ENCODE data around the gene LDHB.
"Not testable (repeated sequence)": the region's sequence is repeated elsewhere in the genome, so short reads cannot be mapped to it uniquely, and the experiment has no call there.

LDHB gene

GRCh38 chr12:21661396-21662093 is 3.9 kb upstream of the LDHB start:
- not testable (repeated sequence) for DNase-seq

- peak; percentile 71 for DNase-seq
Observed at GRCh38 chr12:21659383-21659782, 1.7 kb upstream of the LDHB start.

GRCh38 chr12:21656905-21657325 is 727 bp downstream of the LDHB start:
- peak; percentile 83 for DNase-seq

- DNase-seq, result no peak
Observed at GRCh38 chr12:21655591-21655990, 2.1 kb downstream of the LDHB start.

DNA sequence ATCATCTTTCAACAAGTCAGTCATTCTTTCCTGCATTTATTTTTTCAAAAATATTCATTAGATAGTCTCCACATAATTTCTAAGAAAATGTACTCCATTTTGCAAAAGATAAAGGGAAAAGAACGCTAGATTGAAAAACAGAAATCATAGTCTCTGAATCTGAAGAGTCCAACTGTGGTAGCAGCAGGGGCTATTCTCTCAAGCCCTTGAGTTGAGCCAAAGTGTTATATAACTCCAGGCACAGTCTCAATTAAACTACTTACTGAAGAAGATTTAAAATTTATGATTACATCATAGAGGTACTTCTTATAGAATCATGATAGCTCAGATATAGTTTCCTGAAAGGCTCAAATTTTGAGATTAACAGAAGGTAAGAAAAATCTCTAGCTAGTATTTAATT is 5.8 kb downstream of the LDHB start:
- DNase-seq, result no peak

GRCh38 chr12:21650997-21651396 is 6.6 kb downstream of the LDHB start:
- no peak for DNase-seq

DNA sequence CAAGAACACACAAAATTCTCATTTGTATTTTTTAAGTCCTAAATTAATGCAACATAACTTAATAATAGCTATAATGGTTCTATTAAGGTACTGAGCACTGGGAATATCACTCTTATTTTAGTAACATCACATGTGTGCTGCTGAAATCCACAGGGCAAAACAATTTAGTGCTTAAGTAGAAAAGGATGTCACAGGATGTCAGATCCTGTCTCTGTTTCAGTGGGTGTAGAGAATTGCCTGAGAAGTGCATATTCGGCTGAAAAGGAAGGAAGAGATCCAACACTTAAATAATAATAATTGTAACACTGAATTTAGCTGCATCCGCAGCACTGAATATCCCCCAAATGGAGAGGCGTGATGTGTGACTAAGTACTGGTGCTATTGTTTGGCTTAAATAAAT is 8.6 kb downstream of the LDHB start:
- no peak for DNase-seq

DNA sequence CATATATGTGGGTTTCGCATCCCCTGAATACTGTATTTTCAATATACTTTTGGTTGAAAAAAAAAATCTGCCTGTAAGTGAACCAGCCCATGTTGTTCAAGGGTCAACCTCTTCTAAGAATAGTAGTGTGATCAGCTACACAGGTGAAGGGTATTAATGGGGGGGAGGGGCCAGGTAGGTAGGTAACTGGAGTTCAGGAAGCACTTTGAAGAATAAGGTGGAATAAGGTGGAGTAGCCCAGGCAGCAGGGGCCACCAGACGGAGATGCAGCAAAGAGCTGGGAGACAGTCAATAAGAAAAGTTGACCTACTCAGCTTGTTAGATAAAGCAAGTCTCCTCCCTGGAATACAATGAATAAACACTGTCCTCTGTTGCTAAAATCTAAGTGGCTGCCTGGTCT is 9.3 kb downstream of the LDHB start:
- DNase-seq, result no peak

- DNase-seq, result no peak
Observed at GRCh38 chr12:21647179-21647578, 10.5 kb downstream of the LDHB start.

DNA sequence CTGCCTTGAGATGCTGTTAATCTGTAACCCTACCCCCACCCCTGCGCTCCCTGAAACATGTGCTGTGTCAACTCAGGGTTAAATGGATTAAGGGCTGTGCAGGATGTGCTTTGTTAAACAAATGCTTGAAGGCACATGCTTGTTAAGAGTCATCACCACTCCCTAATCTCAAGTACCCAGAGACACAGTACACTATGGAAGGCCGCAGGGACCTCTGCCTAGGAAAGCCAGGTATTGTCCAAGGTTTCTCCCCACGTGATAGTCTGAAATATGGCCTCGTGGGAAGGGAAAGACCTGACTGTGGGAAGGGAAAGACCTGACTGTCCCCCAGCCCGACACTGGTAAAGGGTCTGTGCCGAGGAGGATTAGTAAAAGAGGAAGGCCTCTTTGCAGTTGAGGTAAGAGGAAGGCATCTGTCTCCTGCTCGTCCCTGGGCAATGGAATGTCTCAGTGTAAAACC is 12.6 kb downstream of the LDHB start:
- peak; percentile 88 for DNase-seq

- no peak for DNase-seq
Observed at GRCh38 chr12:21644516-21644915, 13.1 kb downstream of the LDHB start.

DNA sequence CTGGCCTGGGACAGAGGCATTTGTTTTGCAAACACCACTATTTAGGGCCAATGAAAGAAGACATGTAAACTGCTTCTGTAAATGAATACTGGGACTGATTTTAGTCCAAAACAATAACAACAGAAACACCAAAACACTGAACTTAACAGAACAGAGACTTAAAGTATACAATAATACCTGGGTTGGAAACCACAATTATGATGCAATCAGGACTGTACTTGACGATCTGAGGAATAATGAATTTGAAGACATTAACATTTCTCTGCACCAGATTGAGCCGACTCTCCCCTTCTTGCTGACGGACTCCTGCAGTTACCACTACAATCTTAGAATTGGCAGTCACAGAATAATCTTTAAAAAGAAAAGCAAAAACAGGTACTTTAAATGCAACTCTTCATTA is 13.9 kb downstream of the LDHB start:
- no peak for DNase-seq

GRCh38 chr12:21642707-21643389 is 14.8 kb downstream of the LDHB start:
- no peak for DNase-seq

- peak; percentile 75 for DNase-seq
Observed at GRCh38 chr12:21638054-21638891, 19.4 kb downstream of the LDHB start.

GRCh38 chr12:21634245-21634644 is 23.4 kb downstream of the LDHB start:
- no peak for DNase-seq

DNA sequence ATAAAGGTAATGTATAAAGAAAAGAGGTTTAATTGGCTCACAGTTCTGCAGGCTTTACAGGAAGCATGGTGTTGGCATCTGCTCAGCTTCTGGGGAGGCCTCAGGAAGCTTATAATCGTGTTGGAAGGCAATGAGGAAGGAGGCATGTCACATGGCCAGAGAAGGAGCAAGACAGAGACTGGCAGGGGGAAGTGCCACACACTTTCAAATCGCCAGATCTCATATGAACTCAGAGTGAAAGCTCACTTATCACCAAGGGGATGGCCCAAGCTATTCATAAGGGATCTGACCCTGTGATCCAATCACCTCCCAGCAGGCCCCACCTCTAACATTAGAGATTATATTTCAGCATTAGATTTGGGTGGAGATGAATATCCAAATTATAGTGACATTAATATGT is 26.3 kb downstream of the LDHB start:
- no peak for DNase-seq

DNA sequence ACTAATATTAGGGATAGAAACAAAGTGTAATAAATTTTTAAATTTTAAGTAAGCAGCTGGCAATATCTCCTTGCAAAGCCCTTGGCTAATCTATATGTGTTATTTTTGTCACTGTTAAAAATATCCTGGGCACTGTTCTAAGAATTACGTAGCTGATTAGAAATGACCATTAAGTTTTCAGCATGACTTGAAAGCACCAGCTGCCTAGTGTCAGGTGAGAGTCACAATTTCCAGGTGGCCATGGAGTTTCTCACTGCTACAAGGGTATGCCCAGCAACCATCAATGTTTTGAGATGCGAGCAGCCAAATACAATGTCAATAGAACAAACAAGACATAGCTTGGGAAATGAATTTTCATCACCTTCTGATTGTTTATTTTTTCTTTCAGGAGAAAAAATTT is 29.7 kb downstream of the LDHB start:
- peak; percentile 36 for DNase-seq

DNA sequence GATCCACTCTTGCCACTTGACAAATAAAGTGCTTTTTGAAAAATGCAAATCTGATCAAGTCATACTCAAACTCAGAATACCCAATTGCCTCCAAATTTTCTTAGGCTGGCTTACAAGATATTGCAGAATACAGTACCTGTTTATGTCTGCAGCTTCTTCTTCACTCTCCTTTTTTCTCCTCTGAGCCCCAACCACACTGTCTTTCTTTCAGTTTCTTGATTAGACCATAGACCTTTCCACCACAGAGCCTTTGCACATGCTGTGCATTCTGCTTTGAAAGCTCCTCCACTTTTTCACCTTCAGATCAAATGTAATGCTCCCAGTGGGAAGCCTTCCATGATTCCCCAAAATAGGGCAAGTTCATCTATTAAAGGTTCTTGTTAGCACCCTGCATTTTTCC is 39.1 kb downstream of the LDHB start:
- no peak for DNase-seq

DNA sequence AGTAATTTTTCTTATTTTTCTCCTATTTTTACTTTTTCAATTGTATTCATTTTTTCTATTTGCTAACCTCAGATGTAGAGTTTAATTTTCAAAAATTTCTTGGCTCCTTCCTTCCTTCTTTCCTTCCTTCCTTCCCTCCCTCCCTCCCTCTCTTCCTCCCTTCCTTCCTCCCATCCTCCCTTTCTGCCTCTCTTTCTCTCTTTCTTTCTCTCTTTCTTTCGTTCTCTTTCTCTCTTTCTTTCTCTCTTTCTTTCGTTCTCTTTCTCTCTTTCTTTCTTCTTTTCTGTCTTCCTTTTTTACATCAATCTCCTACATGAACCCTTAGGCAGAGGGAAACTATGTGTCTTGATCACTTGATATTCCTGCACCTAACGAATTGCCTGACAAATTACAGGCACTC is 40.6 kb downstream of the LDHB start:
- no peak for DNase-seq

- DNase-seq, result no peak
Observed at GRCh38 chr12:21615431-21615830, 42.2 kb downstream of the LDHB start.

DNA sequence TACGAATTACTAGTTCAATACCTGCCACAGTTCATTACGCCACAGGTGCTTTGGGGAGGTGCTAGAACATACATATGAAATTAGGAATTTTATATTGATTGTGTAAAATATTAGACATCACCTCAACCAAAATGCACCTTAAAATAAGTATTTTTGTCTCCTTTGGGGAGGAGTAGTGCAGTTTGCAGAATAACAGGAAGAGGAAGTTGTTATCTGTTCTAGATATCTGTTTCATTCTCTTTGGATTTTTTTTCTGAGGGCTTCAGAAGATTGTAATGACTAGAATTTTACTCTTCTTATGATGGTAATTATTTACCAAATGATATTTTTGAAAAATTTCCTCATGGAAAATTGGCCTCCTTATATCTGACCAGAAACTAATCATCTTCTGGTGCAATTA is 43.1 kb downstream of the LDHB start:
- no peak for DNase-seq

DNA sequence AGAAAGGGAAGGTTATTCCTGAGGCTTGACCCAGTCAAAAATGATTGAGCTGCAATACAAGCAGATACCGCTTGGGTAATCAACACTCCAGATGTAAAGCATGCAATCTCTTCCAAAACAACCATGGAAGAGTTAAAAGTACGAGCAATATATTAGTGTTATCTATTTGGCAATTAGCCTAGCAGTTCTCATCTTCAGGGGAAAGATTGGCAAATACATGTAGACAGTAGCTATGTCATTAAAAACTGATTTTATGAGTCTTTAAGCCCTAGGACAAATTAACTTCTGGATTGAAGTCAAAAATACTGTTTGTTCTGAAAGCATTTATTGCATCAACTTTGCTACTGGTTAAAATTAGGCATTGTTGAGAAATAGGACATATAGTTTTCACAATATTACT is 43.7 kb downstream of the LDHB start:
- DNase-seq, result no peak

- no peak for DNase-seq
Observed at GRCh38 chr12:21608196-21608595, 49.4 kb downstream of the LDHB start.

DNA sequence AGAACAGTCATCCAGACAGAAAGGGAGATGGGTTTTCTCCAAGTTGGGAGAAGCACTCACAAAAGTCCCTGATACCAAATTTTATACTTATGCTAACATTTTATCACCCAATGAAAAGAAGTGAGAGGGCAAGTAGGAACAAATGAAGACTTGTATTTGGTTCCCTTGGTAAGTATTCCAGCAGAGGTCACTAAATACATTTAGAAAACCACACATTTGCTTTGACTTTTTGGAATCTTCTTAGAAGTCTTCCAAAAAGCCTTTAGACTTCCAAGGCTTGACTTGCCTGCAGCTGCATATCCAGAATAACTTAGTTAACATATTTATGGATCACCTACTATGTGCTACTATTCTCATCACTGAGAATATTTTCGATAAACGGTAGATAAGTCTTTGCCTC is 49.9 kb downstream of the LDHB start:
- DNase-seq, result peak; percentile 66
